HG02763 (cell line): ENCODE data around the gene DSG2.
A peak's percentile ranks its signal among the peaks of the same experiment; 100 is the strongest.
"Not testable (repeated sequence)": the region's sequence is repeated elsewhere in the genome, so short reads cannot be mapped to it uniquely, and the experiment has no call there.

Source experiments
- ATAC-seq: cut with Tn5 transposase; IDR thresholded peaks from one replicate; pipeline ENCODE4 v1.9.1; 2021; ENCODE audit warnings: mild to moderate bottlenecking, moderate library complexity; ENCODE audit not compliant: unreplicated experiment

Gene DSG2

DNA sequence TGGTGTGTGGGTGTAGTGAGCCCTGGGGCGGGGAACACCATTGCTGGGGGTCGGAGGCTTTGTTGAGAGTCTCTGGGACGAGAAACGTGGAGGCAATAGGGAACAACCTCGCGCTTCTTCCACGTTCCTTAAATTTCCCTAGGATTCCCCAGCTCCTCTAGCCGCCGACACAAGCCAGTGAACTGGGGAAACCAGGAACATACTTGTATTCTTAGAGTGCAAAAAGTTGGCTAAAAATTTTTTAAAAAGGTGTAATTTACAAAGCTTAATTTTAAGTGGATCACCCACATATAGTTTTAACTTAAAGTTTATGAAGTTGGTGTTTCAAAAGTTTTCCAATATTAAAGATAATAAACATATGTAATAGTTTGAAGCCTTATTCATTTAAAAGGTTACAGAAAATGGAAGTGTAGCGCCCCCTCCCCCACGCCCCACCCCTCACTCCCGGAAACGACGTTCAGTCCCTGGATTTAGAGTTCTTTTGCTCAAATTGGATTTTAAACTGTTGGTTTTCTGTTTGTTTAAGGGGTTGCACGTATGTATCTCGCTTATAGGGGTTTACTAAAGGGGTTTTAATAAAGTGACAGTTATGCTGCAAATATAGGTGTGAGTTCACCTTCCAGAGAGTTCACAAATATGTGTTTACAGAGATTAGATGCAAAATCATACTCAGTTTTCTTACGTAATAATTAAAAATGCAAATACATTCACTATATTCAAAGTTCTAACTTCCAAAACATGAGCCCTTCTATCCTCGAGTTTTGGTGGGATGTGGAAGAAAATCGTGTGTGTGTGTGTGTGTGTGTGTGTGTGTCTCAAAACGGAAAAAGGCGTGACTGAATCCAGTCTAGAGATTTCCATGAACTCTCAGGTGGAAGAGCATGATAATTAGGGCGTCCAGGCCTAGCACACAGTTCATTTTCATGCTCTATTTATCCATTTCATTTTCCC is 872 bp downstream of the DSG2 start:
- ATAC-seq: peak; percentile 6

DNA sequence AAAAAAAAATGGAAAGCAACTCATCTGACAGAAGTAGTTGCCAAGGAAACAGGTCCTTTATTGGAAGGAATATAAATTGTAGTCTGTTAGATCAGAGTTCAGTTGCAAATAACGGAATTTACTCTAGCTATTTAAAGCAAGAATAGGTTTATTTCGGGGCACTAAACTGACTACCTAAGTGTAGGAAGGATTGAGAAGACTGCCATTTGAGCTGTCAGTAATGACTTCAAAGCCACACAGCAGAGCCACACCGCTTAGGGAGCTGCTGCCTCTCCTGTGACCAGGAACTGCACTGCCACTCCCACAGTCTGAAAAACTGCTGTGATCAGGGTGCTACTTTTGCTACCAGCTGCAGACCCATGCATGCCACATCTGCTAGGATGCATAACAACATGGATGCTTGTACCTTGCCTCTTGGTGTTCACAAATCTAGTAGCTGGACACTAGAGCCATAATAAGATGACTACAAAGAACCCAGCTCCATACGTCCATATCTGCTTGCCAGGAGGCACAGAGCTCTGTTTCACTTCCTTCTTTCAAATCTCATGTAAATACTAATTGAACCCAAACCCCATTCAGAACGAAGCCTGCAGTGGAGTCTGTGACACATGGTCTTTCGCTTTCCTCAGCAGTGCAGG is 2.2 kb downstream of the DSG2 start:
- peak; percentile 88 for ATAC-seq

GRCh38 chr18:31503011-31503410 is 5.0 kb downstream of the DSG2 start:
- no peak for ATAC-seq

- no peak for ATAC-seq
Observed at GRCh38 chr18:31504455-31505147, 6.6 kb downstream of the DSG2 start.

DNA sequence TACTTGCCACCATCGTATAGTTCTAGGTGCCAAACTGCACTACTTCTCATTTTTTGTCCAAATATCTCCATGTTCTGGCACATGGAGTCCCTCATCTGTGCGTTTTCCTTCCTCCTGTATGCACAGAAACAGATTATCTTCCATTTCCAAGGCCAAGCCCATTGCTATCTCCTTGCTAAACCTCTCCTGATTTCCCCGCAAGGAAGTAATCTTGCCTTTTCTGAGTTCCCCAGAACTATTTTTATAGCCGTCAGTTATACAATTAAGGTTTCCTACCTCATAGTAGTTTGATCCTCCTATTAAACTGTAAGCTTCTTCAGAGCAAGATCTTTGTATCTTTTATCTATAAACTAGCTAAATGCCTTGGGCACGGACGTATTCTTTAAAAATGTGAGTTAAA is 7.2 kb downstream of the DSG2 start:
- ATAC-seq: no peak

DNA sequence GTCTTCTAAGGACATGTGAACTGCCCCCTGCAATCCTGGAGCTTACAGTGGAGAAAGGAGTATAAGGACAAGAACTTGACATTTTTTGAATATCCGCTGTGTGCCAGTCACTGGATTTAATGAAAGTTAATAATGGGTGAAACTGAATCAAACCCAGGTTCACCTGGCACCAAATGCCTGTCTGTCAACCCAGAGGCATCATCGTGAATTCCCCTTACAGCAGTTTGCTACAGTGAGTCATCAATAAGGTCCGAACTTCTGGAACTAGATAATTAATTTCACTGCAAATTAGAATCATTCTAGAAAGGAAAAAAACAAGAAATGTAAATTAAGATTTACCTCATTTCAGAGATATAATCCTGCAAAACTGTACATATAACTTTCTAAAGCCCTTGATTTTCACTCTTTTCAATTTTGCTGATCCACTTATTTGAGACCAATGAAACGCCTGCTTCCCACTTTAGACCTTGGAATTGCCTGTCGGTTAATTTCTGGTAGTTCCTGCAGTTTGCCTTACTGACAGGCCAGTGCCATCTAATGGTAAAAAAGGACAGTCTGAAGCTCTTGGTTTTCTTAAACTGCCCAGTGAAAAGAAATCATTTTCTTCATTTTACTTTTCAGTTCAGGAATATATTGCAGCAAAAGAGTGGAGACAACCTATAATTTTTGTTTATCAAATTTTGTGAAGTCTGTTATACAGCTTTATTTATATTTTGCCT is 8.2 kb downstream of the DSG2 start:
- ATAC-seq: no peak

DNA sequence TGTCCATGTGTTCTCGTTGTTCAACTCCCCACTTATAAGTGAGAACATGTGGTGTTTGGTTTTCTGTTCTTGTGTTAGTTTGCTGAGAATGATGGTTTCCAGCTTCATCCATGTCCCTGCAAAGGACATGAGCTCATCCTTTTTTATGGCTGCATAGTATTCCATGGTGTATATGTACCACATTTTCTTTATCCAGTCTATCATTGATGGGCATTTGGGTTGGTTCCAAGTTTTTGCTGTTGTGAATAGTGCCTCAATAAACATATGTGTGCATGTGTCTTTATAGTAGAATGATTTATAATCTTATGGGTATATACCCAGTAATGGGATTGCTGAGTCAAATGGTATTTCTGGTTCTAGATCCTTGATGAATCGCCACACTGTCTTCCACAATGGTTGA is 9.1 kb downstream of the DSG2 start:
- not testable (repeated sequence) for ATAC-seq

DNA sequence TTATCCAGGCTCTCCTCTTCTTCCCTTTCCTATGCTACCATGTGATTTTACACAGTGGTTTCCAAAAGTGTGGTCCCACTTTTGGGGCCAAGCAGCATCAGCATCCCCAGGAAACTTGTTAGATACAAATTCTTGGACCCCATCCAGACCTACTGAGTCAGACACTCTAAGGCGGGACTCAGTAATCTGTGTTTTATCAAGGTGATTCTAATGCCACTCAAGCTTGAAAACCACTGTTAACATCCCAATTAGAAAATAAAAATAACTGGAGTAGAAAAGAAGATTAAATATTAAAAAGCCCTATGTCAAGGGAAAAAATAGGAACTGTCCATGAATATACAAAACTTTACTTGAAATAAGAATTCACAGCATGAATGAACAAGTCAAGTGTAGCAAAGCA is 10.8 kb downstream of the DSG2 start:
- ATAC-seq: no peak

- no peak for ATAC-seq
Observed at GRCh38 chr18:31509571-31509970, 11.6 kb downstream of the DSG2 start.

DNA sequence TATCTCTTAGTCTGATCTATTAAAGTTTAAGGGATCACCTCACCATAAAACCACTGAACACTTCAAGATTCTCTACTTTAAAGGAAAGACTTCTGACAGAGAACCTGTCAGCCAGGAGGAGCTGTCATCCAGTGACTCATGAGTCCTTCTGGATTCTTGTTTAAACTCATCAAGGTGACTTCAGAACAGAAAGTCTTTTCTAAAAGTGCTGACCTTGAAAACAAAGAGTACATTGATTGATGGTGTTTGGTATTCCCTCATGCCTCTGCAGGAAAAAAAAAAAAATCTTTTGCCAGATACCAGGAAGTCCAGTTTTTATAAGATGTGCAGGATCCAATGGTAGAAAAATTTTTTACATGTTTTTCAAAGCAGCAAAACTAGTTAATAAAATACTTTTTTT is 12.3 kb downstream of the DSG2 start:
- ATAC-seq: no peak

DNA sequence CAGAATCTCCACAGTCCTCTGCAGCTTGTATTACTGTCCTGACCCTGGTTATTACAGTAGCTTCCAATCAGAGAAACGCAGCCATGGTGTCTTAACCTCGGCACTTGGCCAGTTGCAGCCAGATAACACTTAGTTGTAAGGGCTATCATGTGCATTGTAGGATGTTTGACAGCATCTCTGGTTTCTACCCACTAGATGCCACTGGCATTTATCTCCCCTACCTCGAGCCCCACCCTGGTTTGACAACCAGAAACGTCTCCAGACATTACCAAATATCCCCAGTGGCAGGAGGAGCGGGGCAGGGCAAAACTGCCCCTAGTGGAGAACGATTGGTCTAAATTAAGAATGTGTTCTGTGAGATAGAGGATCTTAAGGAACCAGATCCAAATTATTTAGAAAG is 13.1 kb downstream of the DSG2 start:
- no peak for ATAC-seq

DNA sequence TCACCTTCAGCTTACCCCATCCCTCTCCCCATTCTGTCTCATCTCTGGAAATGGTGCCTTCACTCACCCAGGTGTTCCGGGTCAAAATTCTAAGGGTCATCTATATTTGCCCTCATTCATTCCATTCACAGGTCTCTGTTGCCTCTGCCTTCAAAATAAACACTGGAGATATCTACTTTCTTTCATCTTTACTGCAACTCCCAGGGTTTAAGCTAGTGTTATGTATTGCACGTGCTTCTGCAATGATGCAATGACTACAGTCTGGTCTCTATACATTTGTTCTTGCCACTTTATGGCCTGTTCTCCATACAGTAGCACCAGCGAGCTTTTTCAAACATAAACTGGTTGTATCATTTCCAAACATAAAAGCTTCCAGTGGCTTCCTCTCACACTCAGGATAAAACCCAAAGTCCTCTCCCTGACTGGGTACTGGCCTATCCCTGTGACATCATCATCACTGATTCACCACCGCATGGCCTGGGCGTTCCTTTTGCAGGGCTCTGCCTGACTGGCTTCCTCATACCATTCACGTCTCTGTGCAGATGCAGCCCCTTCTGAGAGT is 14.3 kb downstream of the DSG2 start:
- ATAC-seq: no peak

GRCh38 chr18:31513189-31513935 is 15.4 kb downstream of the DSG2 start:
- ATAC-seq: no peak

DNA sequence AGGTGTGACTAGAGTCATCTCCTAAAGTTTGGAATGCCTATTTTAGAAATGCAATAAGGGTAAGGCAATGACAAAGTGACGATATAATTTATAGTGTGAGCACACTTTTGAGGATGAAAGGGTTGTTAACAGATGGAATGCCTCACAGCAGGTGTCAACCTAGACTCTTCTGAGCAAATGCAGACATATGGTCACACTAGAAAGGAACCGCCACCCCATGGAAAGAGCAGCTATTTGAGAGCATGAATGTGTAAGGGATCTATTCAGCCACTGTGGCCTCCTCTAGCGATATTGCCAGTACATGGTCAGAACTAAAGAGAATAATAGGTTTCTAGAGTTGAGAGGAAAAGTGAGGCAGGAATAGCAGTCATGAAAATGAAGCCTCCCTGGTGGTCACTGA is 18.5 kb downstream of the DSG2 start:
- ATAC-seq: no peak

DNA sequence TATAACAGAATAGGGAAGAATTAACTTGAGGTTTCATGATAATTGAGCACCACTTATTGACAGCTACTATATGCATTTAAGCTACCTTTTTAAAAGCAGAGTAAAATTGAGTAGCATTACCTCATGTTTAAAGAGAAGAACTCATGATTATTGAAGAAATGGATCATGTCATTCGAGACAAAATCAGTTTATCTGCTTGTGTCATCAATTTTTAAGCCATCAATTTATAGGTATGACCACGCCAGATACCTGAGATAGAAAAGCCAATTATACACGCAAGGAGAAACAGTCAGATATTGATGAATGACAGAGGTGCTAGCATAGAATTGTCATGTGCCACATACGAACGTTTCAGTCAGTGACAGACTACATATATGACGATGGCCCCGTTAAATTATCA is 28.4 kb downstream of the DSG2 start:
- no peak for ATAC-seq

- no peak for ATAC-seq
Observed at GRCh38 chr18:31533236-31533635, 35.3 kb downstream of the DSG2 start.

- ATAC-seq: no peak
Observed at GRCh38 chr18:31538837-31539236, 40.9 kb downstream of the DSG2 start.

DNA sequence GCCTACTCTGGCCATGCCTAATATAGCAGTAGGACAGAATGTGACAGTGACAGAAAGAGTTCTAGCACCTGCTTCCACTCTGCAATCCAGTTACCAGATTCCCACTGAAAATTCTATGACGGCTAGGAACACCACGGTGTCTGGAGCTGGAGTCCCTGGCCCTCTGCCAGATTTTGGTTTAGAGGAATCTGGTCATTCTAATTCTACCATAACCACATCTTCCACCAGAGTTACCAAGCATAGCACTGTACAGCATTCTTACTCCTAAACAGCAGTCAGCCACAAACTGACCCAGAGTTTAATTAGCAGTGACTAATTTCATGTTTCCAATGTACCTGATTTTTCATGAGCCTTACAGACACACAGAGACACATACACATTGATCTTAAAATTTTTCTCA is 48.5 kb downstream of the DSG2 start:
- no peak for ATAC-seq

GRCh38 chr18:31548853-31549252 is 50.9 kb downstream of the DSG2 start:
- ATAC-seq: no peak

DNA sequence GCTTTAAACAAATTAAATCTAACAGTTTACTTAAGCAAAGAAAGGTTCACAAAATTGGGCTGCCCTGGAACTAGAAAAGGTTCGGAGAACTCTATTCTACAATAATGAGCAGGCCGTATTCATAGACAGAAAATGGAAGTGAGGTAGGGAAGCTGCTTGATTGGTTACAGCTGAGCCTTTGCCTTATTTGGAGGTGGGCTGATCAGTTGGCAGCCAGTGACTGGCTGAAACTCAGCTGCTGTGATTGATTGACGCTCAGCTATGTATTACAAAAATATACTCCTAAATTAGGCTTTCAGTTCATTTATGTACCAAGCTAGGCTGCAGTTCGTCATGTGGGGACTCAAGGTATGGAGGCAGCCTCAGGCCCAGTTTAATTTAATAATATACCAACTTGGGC is 51.4 kb downstream of the DSG2 start:
- no peak for ATAC-seq
